Measurements from ENCODE around the gene DLGAP1. TPM values are rescaled to one million over a fixed set of nuclear protein-coding genes. Genes with fewer than 3 reads are reported as not detected.
"Not testable (repeated sequence)": the region's sequence is repeated elsewhere in the genome, so short reads cannot be mapped to it uniquely, and the experiment has no call there.

The DLGAP1 gene
- total RNA-seq, 1 donor from 2014 or later: 2.0 TPM

GRCh38 chr18:3581890-3582289 is 873.2 kb downstream of the DLGAP1 start:
- no peak for DNase-seq (ENCODE audit: extremely low read depth, low read depth, low spot score)

DNA sequence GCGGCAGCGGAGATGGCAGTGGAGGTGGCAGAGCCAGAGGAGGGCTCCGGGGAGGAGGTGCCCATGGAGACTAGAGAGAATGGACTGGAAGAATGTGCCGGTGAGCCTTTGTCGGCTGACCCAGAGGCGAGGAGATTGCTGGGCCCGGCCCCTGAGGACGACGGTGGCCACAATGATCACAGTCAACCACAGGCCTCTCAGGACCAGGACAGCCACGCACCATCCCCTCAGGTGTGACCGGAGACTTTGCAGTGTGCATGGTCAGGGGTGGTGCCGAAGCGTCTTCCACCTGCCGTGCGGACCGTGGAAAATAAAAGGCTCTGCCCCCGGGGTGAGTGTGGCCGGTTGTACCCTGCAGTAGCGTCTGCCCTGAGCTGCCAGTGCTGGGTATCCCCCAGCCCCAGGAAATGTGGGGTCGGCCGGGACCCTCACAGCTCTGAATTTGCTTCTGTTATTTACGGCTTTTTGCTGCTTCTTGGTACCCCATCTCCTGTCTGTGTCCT is 874.5 kb downstream of the DLGAP1 start:
- DNase-seq (ENCODE audit: extremely low read depth, low read depth, low spot score): not testable (repeated sequence)

GRCh38 chr18:3579701-3580100 is 875.4 kb downstream of the DLGAP1 start:
- DNase-seq (ENCODE audit: extremely low read depth, low read depth, low spot score): peak; percentile 78

- DNase-seq (ENCODE audit: extremely low read depth, low read depth, low spot score): no peak
These were observed 876.5 kb downstream of the DLGAP1 start for GRCh38 chr18:3578621-3579020.

DNA sequence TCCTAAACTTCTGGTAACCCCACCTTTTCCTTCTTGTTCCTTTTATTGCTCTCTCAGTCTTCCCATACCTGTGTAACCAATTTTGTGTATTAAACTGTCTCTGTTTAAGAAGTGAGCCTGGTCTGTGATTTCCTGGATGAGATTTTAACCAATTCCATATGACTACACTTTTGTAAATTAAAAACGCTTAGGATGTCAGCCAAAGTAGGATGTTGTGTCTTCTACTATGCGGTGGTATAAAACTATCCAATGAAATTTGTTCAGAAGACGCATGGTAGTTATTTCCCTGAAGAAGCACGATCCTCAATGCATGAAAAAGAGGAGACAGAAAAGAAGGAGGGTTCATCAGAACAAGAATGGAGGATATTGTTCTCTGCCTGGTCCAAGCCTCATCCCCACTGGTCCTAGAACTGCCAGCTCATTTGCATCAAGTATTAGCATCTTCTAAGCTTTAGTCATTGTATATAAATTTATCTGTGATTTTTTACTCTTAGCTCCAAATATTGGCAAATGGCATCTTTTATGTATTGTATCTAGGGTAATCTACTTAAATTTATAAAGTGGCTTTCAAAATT is 877.7 kb downstream of the DLGAP1 start:
- no peak for DNase-seq (ENCODE audit: extremely low read depth, low read depth, low spot score)

DNA sequence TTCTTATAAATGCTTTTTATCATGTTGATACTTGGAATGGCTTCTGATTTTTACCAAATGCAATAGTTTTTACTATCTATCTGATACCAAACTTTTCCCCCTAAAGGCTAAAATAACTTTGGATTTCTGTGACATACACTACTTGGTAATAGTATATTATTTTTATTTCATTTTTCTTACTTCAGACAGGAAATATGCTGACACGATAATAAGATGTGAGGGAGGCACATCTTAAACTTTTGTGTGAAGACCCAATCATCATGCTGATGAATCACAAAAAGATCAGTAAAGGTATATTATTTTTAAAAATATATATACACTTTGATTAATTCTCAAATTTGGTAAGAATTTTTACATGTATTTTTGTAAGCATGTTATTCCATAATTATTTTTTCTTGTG is 882.3 kb downstream of the DLGAP1 start:
- no peak for DNase-seq (ENCODE audit: extremely low read depth, low read depth, low spot score)

GRCh38 chr18:3566851-3567250 is 888.3 kb downstream of the DLGAP1 start:
- DNase-seq (ENCODE audit: extremely low read depth, low read depth, low spot score): no peak

DNA sequence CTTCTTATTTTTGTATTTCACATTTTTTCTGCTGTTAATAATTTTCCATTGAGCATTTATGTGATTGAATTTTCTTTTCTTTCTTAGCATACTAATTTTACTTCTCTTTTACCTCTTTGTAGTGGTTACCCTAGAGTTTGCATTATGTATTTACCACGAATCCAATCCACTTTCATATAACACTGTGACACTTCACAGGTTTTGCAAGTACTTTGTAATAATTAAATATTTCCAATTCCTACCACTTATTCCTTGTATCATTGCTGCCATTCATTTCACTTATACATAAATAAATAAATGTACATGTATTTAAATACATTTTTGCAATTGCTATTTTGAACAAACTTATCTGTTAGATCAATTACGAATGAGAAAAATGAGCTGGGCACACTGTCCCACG is 894.4 kb downstream of the DLGAP1 start:
- no peak for DNase-seq (ENCODE audit: extremely low read depth, low read depth, low spot score)

- no peak for DNase-seq (ENCODE audit: extremely low read depth, low read depth, low spot score)
These were observed 900.2 kb downstream of the DLGAP1 start for GRCh38 chr18:3554811-3555427.

DNA sequence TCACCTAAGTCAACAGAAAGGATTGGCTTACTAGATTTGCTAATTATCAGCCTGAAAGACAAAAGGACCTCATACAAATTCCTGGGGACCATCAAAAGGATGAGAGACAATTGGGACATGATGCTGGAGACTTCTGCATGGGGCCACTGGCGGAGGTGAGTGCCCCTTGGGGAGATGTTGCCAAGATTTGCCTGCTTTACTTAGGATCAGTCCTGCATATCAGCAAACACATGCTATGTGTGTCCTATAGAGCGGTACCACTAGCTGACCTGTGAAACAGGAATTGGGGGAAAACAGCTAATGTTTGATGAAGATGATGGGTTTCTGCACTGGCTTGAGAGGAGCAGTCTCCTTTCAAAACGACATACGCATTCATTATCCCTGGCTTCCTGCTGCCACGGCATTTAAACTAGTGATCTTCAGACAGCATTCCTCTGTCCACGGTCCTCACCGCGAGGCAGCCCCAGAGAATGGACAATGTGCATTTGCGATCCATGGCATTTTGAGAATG is 901.0 kb downstream of the DLGAP1 start:
- DNase-seq (ENCODE audit: extremely low read depth, low read depth, low spot score): no peak

DNA sequence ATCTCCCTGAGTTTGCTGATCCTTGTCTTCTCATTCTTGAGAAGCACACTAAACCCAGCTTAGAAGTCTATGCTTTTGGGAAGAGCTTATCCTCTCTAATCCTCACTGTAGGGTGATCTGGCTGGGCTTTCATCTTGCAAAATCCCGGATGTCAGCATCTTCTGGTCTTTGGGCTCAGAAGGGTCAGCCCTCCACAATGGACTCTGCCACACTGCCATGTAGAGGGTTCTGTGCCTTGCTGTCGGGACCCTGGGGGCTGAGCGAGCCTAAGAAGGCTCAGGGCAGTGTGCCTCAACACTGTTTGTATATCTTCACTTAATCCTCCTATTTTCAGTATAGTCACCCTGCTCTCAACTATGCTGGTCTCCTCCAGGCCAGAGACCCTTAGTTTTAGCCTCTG is 902.8 kb downstream of the DLGAP1 start:
- DNase-seq (ENCODE audit: extremely low read depth, low read depth, low spot score): no peak

GRCh38 chr18:3547891-3548615 is 907.1 kb downstream of the DLGAP1 start:
- DNase-seq (ENCODE audit: extremely low read depth, low read depth, low spot score): no peak

DNA sequence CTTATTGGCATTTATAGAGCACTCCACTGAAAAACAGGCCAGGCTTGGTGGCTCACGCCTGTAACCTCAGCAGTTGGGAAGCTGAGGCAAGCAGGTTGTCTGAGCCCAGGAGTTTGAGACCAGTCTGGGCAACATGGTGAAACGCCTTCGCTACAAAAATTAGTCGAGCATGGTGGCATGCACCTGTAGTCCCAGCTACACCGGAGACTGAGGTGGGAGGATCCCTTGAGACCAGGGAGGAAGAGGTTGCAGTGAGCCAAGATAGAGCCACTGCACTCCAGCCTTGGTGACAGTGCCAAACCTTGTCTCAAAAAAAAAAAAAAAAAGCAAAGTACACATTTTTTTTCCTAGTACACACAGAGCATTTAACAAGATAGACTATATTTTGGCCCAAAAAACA is 909.0 kb downstream of the DLGAP1 start:
- DNase-seq (ENCODE audit: extremely low read depth, low read depth, low spot score): no peak

GRCh38 chr18:3544537-3544936 is 910.6 kb downstream of the DLGAP1 start:
- no peak for DNase-seq (ENCODE audit: extremely low read depth, low read depth, low spot score)

DNA sequence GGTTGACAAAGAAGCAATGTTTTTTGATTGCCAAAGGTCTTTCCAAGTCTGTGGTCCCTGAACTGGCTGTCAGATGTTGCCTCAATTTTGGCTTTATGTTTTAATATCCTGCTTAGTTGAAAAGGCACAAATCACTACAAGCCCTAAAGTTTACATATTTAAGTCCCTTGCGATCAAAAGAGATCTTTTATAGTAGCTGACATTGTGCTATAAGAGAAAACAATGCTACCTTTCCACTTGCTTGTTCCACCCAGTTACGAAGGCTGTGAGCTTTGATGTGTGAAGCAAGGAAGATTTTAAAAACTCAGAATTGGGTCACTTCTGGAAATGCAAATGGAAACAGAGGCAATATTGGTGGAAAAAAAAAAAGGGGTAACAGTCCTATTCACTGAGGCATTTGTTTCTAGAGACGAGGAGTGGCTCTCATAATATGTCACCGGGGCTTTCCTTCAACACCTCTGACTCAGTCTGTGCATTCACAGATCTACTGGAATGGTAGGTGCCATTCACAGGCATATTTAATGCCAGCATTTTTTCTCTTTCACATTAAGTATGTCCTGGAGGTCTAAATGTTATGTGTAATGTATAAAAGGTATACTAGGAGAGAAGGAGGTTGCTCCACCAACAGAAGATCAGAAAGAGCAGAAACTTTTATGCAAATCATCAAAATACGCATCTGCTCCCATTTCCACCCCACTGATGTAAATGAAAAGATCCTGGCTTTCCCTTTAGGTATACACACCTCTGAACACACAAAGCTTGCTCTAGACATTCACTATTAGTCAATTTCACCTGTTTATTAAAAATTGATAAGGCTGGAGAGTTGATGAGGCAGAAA is 913.3 kb downstream of the DLGAP1 start:
- no peak for DNase-seq (ENCODE audit: extremely low read depth, low read depth, low spot score)

GRCh38 chr18:3540805-3541548 is 914.1 kb downstream of the DLGAP1 start:
- no peak for DNase-seq (ENCODE audit: extremely low read depth, low read depth, low spot score)

DNA sequence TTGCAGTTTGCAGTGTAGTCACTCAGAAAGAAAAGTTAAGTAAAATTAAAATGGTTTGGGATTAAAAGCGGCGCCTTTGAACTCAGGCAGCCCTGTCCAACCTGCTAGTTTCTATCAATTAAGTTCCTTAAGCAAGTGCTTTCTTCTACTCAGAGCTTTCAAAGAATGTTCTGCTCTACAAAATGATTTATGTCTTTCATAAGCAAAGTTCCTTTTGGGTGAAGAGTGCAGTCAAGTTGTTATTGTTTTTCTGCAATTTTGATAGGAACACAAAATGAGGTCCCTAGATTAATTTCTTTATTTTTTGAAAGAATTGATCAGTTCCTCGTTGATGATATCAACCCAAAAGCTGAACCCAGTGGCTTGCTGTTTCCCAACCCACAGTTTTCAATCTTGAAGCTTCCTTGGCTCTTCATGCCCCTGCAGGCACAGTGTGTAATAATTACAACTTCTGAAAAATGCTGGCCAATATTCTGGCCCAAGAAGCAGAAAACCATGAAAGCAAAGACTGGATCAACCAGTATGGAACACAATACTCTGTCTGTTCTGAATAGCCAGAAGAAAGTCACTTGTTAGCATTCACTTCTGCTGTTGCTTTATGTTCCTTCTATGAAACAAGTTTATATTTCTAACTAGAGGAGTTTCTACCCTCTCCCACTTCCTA is 916.0 kb downstream of the DLGAP1 start:
- DNase-seq (ENCODE audit: extremely low read depth, low read depth, low spot score): no peak

DNA sequence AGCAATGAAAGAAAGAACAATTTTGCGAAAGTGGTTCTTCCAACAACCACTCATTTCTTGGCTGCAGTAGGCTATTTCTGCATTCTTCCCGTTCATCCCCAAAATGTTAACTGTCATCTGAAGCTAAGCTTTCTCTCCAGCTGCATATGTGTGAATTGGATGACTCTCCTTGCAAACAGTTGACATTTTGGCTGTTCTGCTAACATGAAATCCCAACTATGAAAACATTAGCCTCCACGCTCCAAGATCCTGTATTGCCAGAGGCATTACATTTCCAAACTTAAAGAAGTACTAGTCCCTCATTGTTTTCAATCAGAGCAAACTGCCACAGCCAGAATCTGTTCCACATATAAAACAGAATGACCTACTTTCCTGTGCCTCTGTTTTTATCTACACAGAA is 916.7 kb downstream of the DLGAP1 start:
- no peak for DNase-seq (ENCODE audit: extremely low read depth, low read depth, low spot score)

- no peak for DNase-seq (ENCODE audit: extremely low read depth, low read depth, low spot score)
These were observed 924.3 kb downstream of the DLGAP1 start for GRCh38 chr18:3530807-3531206.

DNA sequence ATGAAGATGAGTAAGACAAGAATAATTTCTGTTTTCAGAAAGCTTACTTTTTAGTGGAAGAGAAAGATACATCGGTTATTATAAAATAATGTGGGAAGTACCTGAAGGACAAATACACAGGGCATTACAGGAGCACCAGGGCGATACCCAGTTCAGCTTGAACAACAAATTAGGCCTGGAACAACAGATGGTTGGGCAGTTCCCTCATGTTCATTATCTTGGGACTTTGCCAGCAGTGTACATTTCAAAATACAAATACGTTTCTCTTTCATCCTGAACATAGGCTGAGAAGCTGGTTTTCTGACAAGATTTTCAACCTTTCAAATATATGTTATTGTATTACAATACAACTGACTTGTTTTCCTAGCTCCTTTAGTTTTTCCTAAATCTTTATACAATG is 925.5 kb downstream of the DLGAP1 start:
- DNase-seq (ENCODE audit: extremely low read depth, low read depth, low spot score): no peak

All from glomerular endothelial cell (primary cell).